ENCODE data around the gene COL26A1. TPM values are rescaled to one million over a fixed set of nuclear protein-coding genes. Genes with fewer than 3 reads are reported as not detected.
A peak's percentile ranks its signal among the peaks of the same experiment; 100 is the strongest.

The COL26A1 gene
- total RNA-seq, 2 donors from 2014 or later = 3.8 to 10.3 TPM

GRCh38 chr7:101598422-101598985, 235.8 kb downstream of the COL26A1 start:
- no peaks in the 10 kb centered on the region for H3K36me3 ChIP-seq
- H3K4me3 ChIP-seq = no peak overlapping the region
- no peaks in the 10 kb centered on the region for H3K9me3 ChIP-seq
- H3K4me1 ChIP-seq (replicated peaks) = peaks cover 2% of the 10 kb centered on the region
- peak; percentile 80 for DNase-seq (ENCODE audit: low spot score)
- H3K27me3 ChIP-seq (replicated peaks; ENCODE audit: insufficient read depth) = no peaks in the 10 kb centered on the region
- WGBS = 63% methylated on average over 8 of the region's 18 CpGs
- intact Hi-C loops (cut with DNase I) = loop anchor here (10.0 kb wide), 1 partner anchor 636 kb away; no protein-coding TSS in a partner anchor
- no peak for TF ChIP-seq POLR2A (IDR thresholded peaks at IDR 0.05)
- TF ChIP-seq POLR2AphosphoS5 (IDR thresholded peaks at IDR 0.05) = no peak
- no peak for TF ChIP-seq CTCF (IDR thresholded peaks at IDR 0.05)
- peak overlapping the region in 1 of 2 donors; percentile 22 for H3K27ac ChIP-seq

- DNase-seq (ENCODE audit: low spot score) = no peak
- WGBS = 85% methylated on average over 16 of the region's 16 CpGs
- TF ChIP-seq POLR2A (IDR thresholded peaks at IDR 0.05) (no peak), POLR2AphosphoS5 (IDR thresholded peaks at IDR 0.05) (no peak), CTCF (IDR thresholded peaks at IDR 0.05) (no peak)
- H3K4me1 ChIP-seq (replicated peaks) = peaks cover 2% of the 10 kb centered on the region
- H3K27me3 ChIP-seq (replicated peaks; ENCODE audit: insufficient read depth) = no peaks in the 10 kb centered on the region
- H3K4me3 ChIP-seq = no peak overlapping the region
- peak overlapping the region in 1 of 2 donors; percentile 22 for H3K27ac ChIP-seq
- intact Hi-C loops (cut with DNase I) = loop anchor here (10.0 kb wide), 1 partner anchor 636 kb away; no protein-coding TSS in a partner anchor
- no peaks in the 10 kb centered on the region for H3K36me3 ChIP-seq
- H3K9me3 ChIP-seq = no peaks in the 10 kb centered on the region
Observed at GRCh38 chr7:101598986-101599771, 236.5 kb downstream of the COL26A1 start.

- Histone ChIP-seq H3K27ac (no peak overlapping the region), H3K9me3 (no peaks in the 10 kb centered on the region), H3K27me3 (replicated peaks; ENCODE audit: insufficient read depth) (no peaks in the 10 kb centered on the region), H3K36me3 (no peaks in the 10 kb centered on the region), H3K4me3 (no peak overlapping the region), H3K4me1 (replicated peaks) (peaks cover 2% of the 10 kb centered on the region)
- no peak for TF ChIP-seq POLR2A (IDR thresholded peaks at IDR 0.05)
- no peak for TF ChIP-seq CTCF (IDR thresholded peaks at IDR 0.05)
- TF ChIP-seq POLR2AphosphoS5 (IDR thresholded peaks at IDR 0.05) = no peak
- intact Hi-C loops (cut with DNase I) = loop anchor here (2.0 to 10.0 kb wide), 2 partner anchors 635 to 673 kb away; no protein-coding TSS in a partner anchor
- no peak for DNase-seq (ENCODE audit: low spot score)
- WGBS = 97% methylated on average over 3 of the region's 3 CpGs
Observed at GRCh38 chr7:101599787-101600186, 237.1 kb downstream of the COL26A1 start.

GRCh38 chr7:101602082-101602481, 239.4 kb downstream of the COL26A1 start:
- H3K27me3 ChIP-seq (replicated peaks; ENCODE audit: insufficient read depth) = no peaks in the 10 kb centered on the region
- 67% methylated on average over 12 of the region's 12 CpGs for WGBS
- no peak for DNase-seq (ENCODE audit: low spot score)
- TF ChIP-seq POLR2A (IDR thresholded peaks at IDR 0.05) (no peak), CTCF (IDR thresholded peaks at IDR 0.05) (no peak), POLR2AphosphoS5 (IDR thresholded peaks at IDR 0.05) (no peak)
- peaks cover 2% of the 10 kb centered on the region for H3K4me1 ChIP-seq (replicated peaks)
- intact Hi-C loops (cut with DNase I) = no loop called here
- H3K36me3 ChIP-seq = no peaks in the 10 kb centered on the region
- H3K4me3 ChIP-seq = no peak overlapping the region
- no peaks in the 10 kb centered on the region for H3K9me3 ChIP-seq
- H3K27ac ChIP-seq = no peak overlapping the region
